WTC11 (cell line): ENCODE measurements around the gene SYNJ2. TPM values are rescaled to one million over a fixed set of nuclear protein-coding genes. Genes with fewer than 3 reads are reported as not detected.
A peak's percentile ranks its signal among the peaks of the same experiment; 100 is the strongest.

Experiments used
- ATAC-seq: fragments of 200-7000 bp; cut with Tn5 transposase; 2 replicates; pipeline ENCODE4 v1.10.0; 2021; ENCODE audit warnings: mild to moderate bottlenecking, moderate library complexity
- CTCF ChIA-PET: fragments of 300-600 bp; sonication (Branson Sonifier 250); formaldehyde crosslinking; loops from one replicate; lab custom pipeline; 2021; ENCODE audit warnings: antibody characterized with exemption; lab: Charles Lee
- POLR2A ChIA-PET: fragments of 350-600 bp; sonication (Branson Sonifier 250); formaldehyde crosslinking; loops from one replicate; lab custom pipeline; 2021; ENCODE audit warnings: antibody characterized with exemption; lab: Charles Lee
- DNase-seq: peaks from one replicate; pipeline ENCODE4 v3.0.0; 2021; ENCODE audit warnings: low spot score
- H3K27ac Mint-ChIP-seq: 2 replicates; pipeline ENCODE4 v1.8.0; 2021; ENCODE audit warnings: mixed read lengths
- H3K27me3 Mint-ChIP-seq: 2 replicates; pipeline ENCODE4 v1.8.0; 2021; ENCODE audit warnings: low read depth, mild to moderate bottlenecking, moderate library complexity, mixed read lengths
- H3K36me3 Mint-ChIP-seq: 2 replicates; pipeline ENCODE4 v1.8.0; 2021; ENCODE audit warnings: mixed read lengths
- H3K4me1 Mint-ChIP-seq: 2 replicates; pipeline ENCODE4 v1.8.0; 2022; ENCODE audit warnings: mixed read lengths
- H3K4me3 Mint-ChIP-seq: 2 replicates; pipeline ENCODE4 v1.8.0; 2021; ENCODE audit warnings: mild to moderate bottlenecking, moderate library complexity, mixed read lengths
- H3K9me3 Mint-ChIP-seq: 2 replicates; pipeline ENCODE4 v1.8.0; 2021; ENCODE audit warnings: mixed read lengths
- CREB1 ChIP-seq: sonication (generic); formaldehyde crosslinking; IDR thresholded peaks from 2 replicates; pipeline ENCODE4 v1.8.0; 2023; ENCODE audit warnings: mild to moderate bottlenecking, missing genetic modification reagents
- ESRRA ChIP-seq: sonication (generic); formaldehyde crosslinking; IDR thresholded peaks from 2 replicates; pipeline ENCODE4 v1.8.1; 2022; ENCODE audit warnings: mild to moderate bottlenecking, missing genetic modification reagents, borderline replicate concordance
- GTF2I ChIP-seq: fragments of 250-450 bp; sonication (Bioruptor Pico); conservative IDR thresholded peaks from 2 replicates; pipeline ENCODE4 v1.4.0; 2021; ENCODE audit warnings: mild to moderate bottlenecking
- JAZF1 ChIP-seq: fragments of 250-450 bp; sonication (Bioruptor Pico); IDR thresholded peaks from 2 replicates; pipeline ENCODE4 v1.9.0; 2021; ENCODE audit warnings: moderate library complexity, mild to moderate bottlenecking, inconsistent platforms
- JUN ChIP-seq: sonication (generic); formaldehyde crosslinking; IDR thresholded peaks from 2 replicates; pipeline ENCODE4 v1.8.0; 2023; ENCODE audit warnings: mild to moderate bottlenecking, missing genetic modification reagents
- NFATC4 ChIP-seq: fragments of 250-450 bp; sonication (Bioruptor Pico); IDR thresholded peaks from 2 replicates; pipeline ENCODE4 v1.9.0; 2021; ENCODE audit warnings: mild to moderate bottlenecking
- NFE2L1 ChIP-seq: sonication (generic); formaldehyde crosslinking; IDR thresholded peaks from 2 replicates; pipeline ENCODE4 v1.8.1; 2023; ENCODE audit warnings: missing genetic modification reagents
- NR3C1 ChIP-seq: sonication (generic); formaldehyde crosslinking; conservative IDR thresholded peaks from 2 replicates; pipeline ENCODE4 v1.8.1; 2023; ENCODE audit warnings: low read depth, mild to moderate bottlenecking, missing genetic modification reagents
- SMAD4 ChIP-seq: sonication (generic); formaldehyde crosslinking; IDR thresholded peaks from 2 replicates; pipeline ENCODE4 v1.8.0; 2022; ENCODE audit warnings: mild to moderate bottlenecking, missing genetic modification reagents
- TCF7 ChIP-seq: sonication (generic); formaldehyde crosslinking; IDR thresholded peaks from 2 replicates; pipeline ENCODE4 v1.8.0; 2022; ENCODE audit warnings: mild to moderate bottlenecking, low read depth, missing genetic modification reagents, moderate library complexity
- ZBTB21 ChIP-seq: sonication (generic); formaldehyde crosslinking; IDR thresholded peaks from 2 replicates; pipeline ENCODE4 v1.8.1; 2023; ENCODE audit warnings: mild to moderate bottlenecking, missing genetic modification reagents, borderline replicate concordance
- ZNF232 ChIP-seq: sonication (generic); formaldehyde crosslinking; IDR thresholded peaks from 2 replicates; pipeline ENCODE4 v1.8.0; 2022; ENCODE audit warnings: mild to moderate bottlenecking, missing genetic modification reagents
- ZNF317 ChIP-seq: sonication (generic); formaldehyde crosslinking; IDR thresholded peaks from 2 replicates; pipeline ENCODE4 v1.8.1; 2023; ENCODE audit warnings: low read depth, mild to moderate bottlenecking, moderate library complexity, missing genetic modification reagents, borderline replicate concordance
- ZNF423 ChIP-seq: fragments of 250-450 bp; sonication (Bioruptor Pico); IDR thresholded peaks from 2 replicates; pipeline ENCODE4 v2.1.2; 2022; ENCODE audit warnings: mild to moderate bottlenecking, moderate library complexity
- total RNA-seq: library from RNA; stranded (reverse); gene quantifications from 3 replicates; pipeline ENCODE4 v1.2.3, GENCODE V29; 2021
- TF ChIP-seq, protein P1 (sequence below): sonication (generic); formaldehyde crosslinking; conservative IDR thresholded peaks from 2 replicates; pipeline ENCODE4 v1.8.1; 2023; ENCODE audit warnings: mild to moderate bottlenecking, low read depth, missing genetic modification reagents, moderate library complexity
- TF ChIP-seq, protein P2 (sequence below): sonication (generic); formaldehyde crosslinking; IDR thresholded peaks from 2 replicates; pipeline ENCODE4 v1.8.1; 2022; ENCODE audit warnings: missing genetic modification reagents, borderline replicate concordance
- TF ChIP-seq, protein P3 (sequence below): sonication (generic); formaldehyde crosslinking; IDR thresholded peaks from 2 replicates; pipeline ENCODE4 v1.8.0; 2022; ENCODE audit warnings: mild to moderate bottlenecking, missing genetic modification reagents
- TF ChIP-seq, protein P4 (sequence below): sonication (generic); formaldehyde crosslinking; IDR thresholded peaks from 2 replicates; pipeline ENCODE4 v1.8.1; 2023; ENCODE audit warnings: mild to moderate bottlenecking, missing genetic modification reagents
- TF ChIP-seq, protein P5 (sequence below): fragments of 250-450 bp; sonication (Bioruptor Pico); IDR thresholded peaks from 2 replicates; pipeline ENCODE4 v1.9.0; 2021; ENCODE audit warnings: mild to moderate bottlenecking
- TF ChIP-seq, protein P6 (sequence below): sonication (generic); formaldehyde crosslinking; IDR thresholded peaks from 2 replicates; pipeline ENCODE4 v1.8.0; 2022; ENCODE audit warnings: mild to moderate bottlenecking, missing genetic modification reagents
- TF ChIP-seq, protein P7 (sequence below): fragments of 250-450 bp; sonication (Bioruptor Pico); IDR thresholded peaks from 2 replicates; pipeline ENCODE4 v1.9.0; 2021; ENCODE audit warnings: mild to moderate bottlenecking
- TF ChIP-seq, protein P8 (sequence below): fragments of 200-600 bp; IDR thresholded peaks from 2 replicates; pipeline ENCODE4 v1.8.0; 2022; ENCODE audit warnings: antibody characterized with exemption

The SYNJ2 gene
- total RNA-seq, 1 experiment from 2014 or later = 15.3 TPM

DNA sequence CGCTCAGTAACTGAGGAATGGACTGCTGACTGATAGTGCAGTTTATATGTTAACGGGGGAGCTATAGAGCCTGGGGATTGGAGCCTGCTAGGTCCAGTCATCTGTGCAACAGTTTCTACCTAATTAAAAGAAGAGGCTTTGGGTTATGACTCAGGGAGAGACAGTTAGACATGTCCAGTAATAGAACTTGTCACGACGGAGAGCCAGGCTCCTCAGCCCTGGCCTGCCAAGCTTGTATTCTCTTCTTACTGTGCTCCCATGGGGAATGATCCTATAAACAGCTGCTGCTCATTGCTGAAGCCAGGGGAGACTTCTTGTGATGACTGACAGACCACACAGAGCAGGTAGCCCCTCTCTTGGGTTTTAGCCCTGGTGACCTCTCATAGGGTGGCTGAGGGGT, 69.3 kb downstream of the SYNJ2 start:
- Mint-ChIP-seq H3K4me1 (peaks cover 8% of the 10 kb centered on the region), H3K27ac (0 out of 2 replicates have a peak overlapping the region, but pooled peaks have one; percentile 43), H3K36me3 (no peaks in the 10 kb centered on the region; the same call in 1 of the 2 replicates), H3K4me3 (no peak overlapping the region), H3K27me3 (no peaks in the 10 kb centered on the region), H3K9me3 (no peaks in the 10 kb centered on the region)
- ChIA-PET CTCF (no interaction called here), POLR2A (no interaction called here)
- TF ChIP-seq ZBTB21 (CRISPR knock-in tag) (no peak), NFE2L1 (CRISPR knock-in tag) (no peak), JUN (CRISPR knock-in tag) (no peak), ZNF317 (no peak), NR3C1 (no peak), CREB1 (CRISPR knock-in tag) (no peak), NFATC4 (CRISPR knock-in tag) (no peak), SMAD4 (CRISPR knock-in tag) (no peak), TCF7 (CRISPR knock-in tag) (no peak), JAZF1 (no peak), ZNF232 (CRISPR knock-in tag) (no peak)
- TF ChIP-seq, protein P1, sequence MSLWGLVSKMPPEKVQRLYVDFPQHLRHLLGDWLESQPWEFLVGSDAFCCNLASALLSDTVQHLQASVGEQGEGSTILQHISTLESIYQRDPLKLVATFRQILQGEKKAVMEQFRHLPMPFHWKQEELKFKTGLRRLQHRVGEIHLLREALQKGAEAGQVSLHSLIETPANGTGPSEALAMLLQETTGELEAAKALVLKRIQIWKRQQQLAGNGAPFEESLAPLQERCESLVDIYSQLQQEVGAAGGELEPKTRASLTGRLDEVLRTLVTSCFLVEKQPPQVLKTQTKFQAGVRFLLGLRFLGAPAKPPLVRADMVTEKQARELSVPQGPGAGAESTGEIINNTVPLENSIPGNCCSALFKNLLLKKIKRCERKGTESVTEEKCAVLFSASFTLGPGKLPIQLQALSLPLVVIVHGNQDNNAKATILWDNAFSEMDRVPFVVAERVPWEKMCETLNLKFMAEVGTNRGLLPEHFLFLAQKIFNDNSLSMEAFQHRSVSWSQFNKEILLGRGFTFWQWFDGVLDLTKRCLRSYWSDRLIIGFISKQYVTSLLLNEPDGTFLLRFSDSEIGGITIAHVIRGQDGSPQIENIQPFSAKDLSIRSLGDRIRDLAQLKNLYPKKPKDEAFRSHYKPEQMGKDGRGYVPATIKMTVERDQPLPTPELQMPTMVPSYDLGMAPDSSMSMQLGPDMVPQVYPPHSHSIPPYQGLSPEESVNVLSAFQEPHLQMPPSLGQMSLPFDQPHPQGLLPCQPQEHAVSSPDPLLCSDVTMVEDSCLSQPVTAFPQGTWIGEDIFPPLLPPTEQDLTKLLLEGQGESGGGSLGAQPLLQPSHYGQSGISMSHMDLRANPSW (CRISPR knock-in tag) = no peak
- TF ChIP-seq, protein P2, sequence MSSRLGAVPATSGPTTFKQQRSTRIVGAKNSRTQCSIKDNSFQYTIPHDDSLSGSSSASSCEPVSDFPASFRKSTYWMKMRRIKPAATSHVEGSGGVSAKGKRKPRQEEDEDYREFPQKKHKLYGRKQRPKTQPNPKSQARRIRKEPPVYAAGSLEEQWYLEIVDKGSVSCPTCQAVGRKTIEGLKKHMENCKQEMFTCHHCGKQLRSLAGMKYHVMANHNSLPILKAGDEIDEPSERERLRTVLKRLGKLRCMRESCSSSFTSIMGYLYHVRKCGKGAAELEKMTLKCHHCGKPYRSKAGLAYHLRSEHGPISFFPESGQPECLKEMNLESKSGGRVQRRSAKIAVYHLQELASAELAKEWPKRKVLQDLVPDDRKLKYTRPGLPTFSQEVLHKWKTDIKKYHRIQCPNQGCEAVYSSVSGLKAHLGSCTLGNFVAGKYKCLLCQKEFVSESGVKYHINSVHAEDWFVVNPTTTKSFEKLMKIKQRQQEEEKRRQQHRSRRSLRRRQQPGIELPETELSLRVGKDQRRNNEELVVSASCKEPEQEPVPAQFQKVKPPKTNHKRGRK (CRISPR knock-in tag) = no peak
- TF ChIP-seq, protein P3, sequence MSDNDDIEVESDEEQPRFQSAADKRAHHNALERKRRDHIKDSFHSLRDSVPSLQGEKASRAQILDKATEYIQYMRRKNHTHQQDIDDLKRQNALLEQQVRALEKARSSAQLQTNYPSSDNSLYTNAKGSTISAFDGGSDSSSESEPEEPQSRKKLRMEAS (CRISPR knock-in tag) = no peak
- TF ChIP-seq, protein P4, sequence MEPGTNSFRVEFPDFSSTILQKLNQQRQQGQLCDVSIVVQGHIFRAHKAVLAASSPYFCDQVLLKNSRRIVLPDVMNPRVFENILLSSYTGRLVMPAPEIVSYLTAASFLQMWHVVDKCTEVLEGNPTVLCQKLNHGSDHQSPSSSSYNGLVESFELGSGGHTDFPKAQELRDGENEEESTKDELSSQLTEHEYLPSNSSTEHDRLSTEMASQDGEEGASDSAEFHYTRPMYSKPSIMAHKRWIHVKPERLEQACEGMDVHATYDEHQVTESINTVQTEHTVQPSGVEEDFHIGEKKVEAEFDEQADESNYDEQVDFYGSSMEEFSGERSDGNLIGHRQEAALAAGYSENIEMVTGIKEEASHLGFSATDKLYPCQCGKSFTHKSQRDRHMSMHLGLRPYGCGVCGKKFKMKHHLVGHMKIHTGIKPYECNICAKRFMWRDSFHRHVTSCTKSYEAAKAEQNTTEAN (CRISPR knock-in tag) = no peak
- DNase-seq = no peak
- ATAC-seq = no peak

DNA sequence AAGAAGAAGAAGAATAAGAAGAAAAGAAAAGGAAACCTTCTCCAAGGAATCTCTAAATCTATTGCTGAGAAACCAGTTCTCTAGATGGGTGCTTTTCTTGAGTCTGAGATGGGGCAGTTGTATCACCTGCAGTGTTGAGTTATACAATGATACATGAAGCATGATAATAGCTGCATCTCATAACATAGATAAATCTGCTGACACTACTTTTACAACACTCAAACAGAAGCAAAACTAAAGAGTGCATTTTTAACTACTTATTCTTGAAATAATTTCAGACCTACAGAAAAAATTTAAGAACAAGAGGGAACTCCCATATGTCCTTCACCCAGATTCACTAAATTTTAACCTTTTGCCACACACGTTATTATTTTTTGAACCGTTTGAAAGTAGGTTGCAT, 70.3 kb downstream of the SYNJ2 start:
- Mint-ChIP-seq H3K36me3 (no peaks in the 10 kb centered on the region; the same call in 1 of the 2 replicates), H3K27ac (no peak overlapping the region), H3K27me3 (no peaks in the 10 kb centered on the region), H3K4me3 (no peak overlapping the region), H3K9me3 (no peaks in the 10 kb centered on the region), H3K4me1 (peaks cover 8% of the 10 kb centered on the region)
- no peak for ATAC-seq
- no peak for DNase-seq
- POLR2A ChIA-PET = interaction anchor here (0.5 kb wide), 1 partner anchor 511 kb away, joined by 6 read pairs; no protein-coding TSS in a partner anchor
- CTCF ChIA-PET = no interaction called here
- no peak for TF ChIP-seq GTF2I
- TF ChIP-seq ESRRA = no peak
- TF ChIP-seq, protein P5, sequence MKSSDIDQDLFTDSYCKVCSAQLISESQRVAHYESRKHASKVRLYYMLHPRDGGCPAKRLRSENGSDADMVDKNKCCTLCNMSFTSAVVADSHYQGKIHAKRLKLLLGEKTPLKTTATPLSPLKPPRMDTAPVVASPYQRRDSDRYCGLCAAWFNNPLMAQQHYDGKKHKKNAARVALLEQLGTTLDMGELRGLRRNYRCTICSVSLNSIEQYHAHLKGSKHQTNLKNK (CRISPR knock-in tag) = no peak
- TF ChIP-seq, protein P6, sequence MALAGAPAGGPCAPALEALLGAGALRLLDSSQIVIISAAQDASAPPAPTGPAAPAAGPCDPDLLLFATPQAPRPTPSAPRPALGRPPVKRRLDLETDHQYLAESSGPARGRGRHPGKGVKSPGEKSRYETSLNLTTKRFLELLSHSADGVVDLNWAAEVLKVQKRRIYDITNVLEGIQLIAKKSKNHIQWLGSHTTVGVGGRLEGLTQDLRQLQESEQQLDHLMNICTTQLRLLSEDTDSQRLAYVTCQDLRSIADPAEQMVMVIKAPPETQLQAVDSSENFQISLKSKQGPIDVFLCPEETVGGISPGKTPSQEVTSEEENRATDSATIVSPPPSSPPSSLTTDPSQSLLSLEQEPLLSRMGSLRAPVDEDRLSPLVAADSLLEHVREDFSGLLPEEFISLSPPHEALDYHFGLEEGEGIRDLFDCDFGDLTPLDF (CRISPR knock-in tag) = no peak
- TF ChIP-seq ZNF423 (CRISPR knock-in tag) = no peak
- TF ChIP-seq, protein P7, sequence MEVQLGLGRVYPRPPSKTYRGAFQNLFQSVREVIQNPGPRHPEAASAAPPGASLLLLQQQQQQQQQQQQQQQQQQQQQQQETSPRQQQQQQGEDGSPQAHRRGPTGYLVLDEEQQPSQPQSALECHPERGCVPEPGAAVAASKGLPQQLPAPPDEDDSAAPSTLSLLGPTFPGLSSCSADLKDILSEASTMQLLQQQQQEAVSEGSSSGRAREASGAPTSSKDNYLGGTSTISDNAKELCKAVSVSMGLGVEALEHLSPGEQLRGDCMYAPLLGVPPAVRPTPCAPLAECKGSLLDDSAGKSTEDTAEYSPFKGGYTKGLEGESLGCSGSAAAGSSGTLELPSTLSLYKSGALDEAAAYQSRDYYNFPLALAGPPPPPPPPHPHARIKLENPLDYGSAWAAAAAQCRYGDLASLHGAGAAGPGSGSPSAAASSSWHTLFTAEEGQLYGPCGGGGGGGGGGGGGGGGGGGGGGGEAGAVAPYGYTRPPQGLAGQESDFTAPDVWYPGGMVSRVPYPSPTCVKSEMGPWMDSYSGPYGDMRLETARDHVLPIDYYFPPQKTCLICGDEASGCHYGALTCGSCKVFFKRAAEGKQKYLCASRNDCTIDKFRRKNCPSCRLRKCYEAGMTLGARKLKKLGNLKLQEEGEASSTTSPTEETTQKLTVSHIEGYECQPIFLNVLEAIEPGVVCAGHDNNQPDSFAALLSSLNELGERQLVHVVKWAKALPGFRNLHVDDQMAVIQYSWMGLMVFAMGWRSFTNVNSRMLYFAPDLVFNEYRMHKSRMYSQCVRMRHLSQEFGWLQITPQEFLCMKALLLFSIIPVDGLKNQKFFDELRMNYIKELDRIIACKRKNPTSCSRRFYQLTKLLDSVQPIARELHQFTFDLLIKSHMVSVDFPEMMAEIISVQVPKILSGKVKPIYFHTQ (CRISPR knock-in tag) = no peak
- TF ChIP-seq, protein P8, sequence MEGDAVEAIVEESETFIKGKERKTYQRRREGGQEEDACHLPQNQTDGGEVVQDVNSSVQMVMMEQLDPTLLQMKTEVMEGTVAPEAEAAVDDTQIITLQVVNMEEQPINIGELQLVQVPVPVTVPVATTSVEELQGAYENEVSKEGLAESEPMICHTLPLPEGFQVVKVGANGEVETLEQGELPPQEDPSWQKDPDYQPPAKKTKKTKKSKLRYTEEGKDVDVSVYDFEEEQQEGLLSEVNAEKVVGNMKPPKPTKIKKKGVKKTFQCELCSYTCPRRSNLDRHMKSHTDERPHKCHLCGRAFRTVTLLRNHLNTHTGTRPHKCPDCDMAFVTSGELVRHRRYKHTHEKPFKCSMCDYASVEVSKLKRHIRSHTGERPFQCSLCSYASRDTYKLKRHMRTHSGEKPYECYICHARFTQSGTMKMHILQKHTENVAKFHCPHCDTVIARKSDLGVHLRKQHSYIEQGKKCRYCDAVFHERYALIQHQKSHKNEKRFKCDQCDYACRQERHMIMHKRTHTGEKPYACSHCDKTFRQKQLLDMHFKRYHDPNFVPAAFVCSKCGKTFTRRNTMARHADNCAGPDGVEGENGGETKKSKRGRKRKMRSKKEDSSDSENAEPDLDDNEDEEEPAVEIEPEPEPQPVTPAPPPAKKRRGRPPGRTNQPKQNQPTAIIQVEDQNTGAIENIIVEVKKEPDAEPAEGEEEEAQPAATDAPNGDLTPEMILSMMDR = no peak
